Kidney (tissue), 14 donors: ENCODE data around the gene PHF12. TPM values are rescaled to one million over a fixed set of nuclear protein-coding genes. Genes with fewer than 3 reads are reported as not detected.

ENCODE experiments used
- DNase-seq, 5 donors: peaks; one replicate each; pipeline ENCODE4 v3.0.0-alpha.2; 2013 to 2020
- FAIRE-seq: peaks from 2 replicates; lab custom pipeline; 2012; peaks lifted over from hg19 to GRCh38; lab: Jason Lieb, UNC
- H3K27ac ChIP-seq, 2 donors: one replicate each; pipeline ENCODE4 v1.7.0; 2013; ENCODE audit warnings: low read depth in 2 of 2, low read length in 2 of 2, inconsistent platforms in 1 of 2
- H3K27me3 ChIP-seq: one replicate; pipeline ENCODE4 v1.7.1; 2013; ENCODE audit warnings: low read length, inconsistent platforms; ENCODE audit not compliant: control insufficient read depth, insufficient read depth
- H3K36me3 ChIP-seq, 3 donors: one replicate each; pipeline versions ENCODE4 v1.7.0 to v1.7.1; 2013; ENCODE audit warnings: low read length in 3 of 3, control low read depth in 1 of 3, inconsistent platforms in 1 of 3; ENCODE audit not compliant: insufficient read depth in 3 of 3, control insufficient read depth in 2 of 3
- H3K4me1 ChIP-seq, 3 donors: one replicate each; pipeline versions ENCODE4 v1.7.0 to v1.7.1; 2013; ENCODE audit warnings: low read length in 3 of 3, inconsistent platforms in 1 of 3, low read depth in 1 of 3; ENCODE audit not compliant: control insufficient read depth in 2 of 3, insufficient read depth in 2 of 3
- H3K4me3 ChIP-seq, 3 donors: one replicate each; pipeline versions ENCODE4 v1.7.0 to v1.8.1; 2013; ENCODE audit warnings: low read length in 3 of 3, control low read depth in 1 of 3, inconsistent platforms in 1 of 3
- H3K9ac ChIP-seq, 3 donors: one replicate each; pipeline versions ENCODE4 v1.7.0 to v1.7.1; 2013; ENCODE audit warnings: low read length in 3 of 3, control low read depth in 1 of 3, inconsistent platforms in 1 of 3
- H3K9me3 ChIP-seq, 3 donors: one replicate each; pipeline versions ENCODE4 v1.7.0 to v1.7.1; 2013; ENCODE audit warnings: low read length in 3 of 3, control low read depth in 1 of 3, inconsistent platforms in 1 of 3; ENCODE audit not compliant: control insufficient read depth in 2 of 3, insufficient read depth in 1 of 3
- CTCF ChIP-seq: IDR thresholded peaks from 3 replicates; pipeline ENCODE4 v1.5.1; 2012; ENCODE audit warnings: mild to moderate bottlenecking, moderate library complexity, borderline replicate concordance; ENCODE audit not compliant: insufficient read depth; ENCODE audit errors: extremely low read depth
- intact Hi-C: fragments of 100-400 bp; cut with DNase I; formaldehyde crosslinking; loops from one replicate; pipeline ENCODE4 v1.11.1; 2022
- polyA plus RNA-seq: library from polyadenylated mRNA; stranded (reverse); fragments of 350-450 nt; fragmentation: Illumina TruSeq; extraction: RNeasy Lipid Tissue Mini Kit (QIAGEN cat#74804); gene quantifications from one replicate; pipeline ENCODE4 v1.2.3, GENCODE V29; 2014; ENCODE audit warnings: low read depth, low replicate concordance; ENCODE audit not compliant: insufficient read depth
- total RNA-seq: library from RNA; stranded (reverse); fragmentation: NEBNext Ultra II Directional; extraction: Animal tissue kit (Norgen Biotek cat#: 25700); gene quantifications from one replicate; pipeline ENCODE4 v1.2.1, GENCODE V29; 2021
- donor health status: control.
- donor health status: control.
- donor health status: control.
- donor health status: control.
- donor health status: control.
- donor health status: DM: yes; HTN: yes; CAD: no.
- donor health status: Normal renal cell carcinoma (clear cell type).

The PHF12 gene
- total and polyA plus RNA-seq, 2 donors from 2014 or later = 8.8 to 50.4 TPM

DNA sequence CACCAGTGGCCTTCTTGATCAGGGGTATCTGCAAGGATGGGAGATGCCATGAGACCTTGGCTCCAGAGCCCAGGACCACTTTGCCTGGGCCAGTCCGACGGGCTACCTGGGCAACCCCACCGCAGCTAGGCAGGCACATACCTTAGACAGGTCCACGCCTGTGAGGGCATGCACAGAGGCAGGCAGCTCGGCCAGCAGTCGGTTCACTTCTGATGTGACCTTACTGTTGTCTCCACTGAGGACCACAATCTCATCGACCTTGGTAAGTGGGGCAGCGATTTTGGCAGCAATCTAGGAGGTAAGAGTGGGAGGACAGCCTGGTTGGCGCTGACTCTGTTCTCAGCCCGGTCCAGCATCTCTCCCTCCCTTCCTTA lies 70.8 kb downstream of the PHF12 start:
- no peak overlapping the region for H3K9ac ChIP-seq
- H3K36me3 ChIP-seq = peaks cover 0 to 49% (median 36%) of the 10 kb centered on the region in 3 donors
- H3K9me3 ChIP-seq = no peaks in the 10 kb centered on the region
- H3K27ac ChIP-seq = no peak overlapping the region
- H3K4me1 ChIP-seq = no peaks in the 10 kb centered on the region
- intact Hi-C loops = no loop called here
- H3K4me3 ChIP-seq = no peak overlapping the region
- no peak for FAIRE-seq
- TF ChIP-seq CTCF = no peak
- no peak for DNase-seq
- no peaks in the 10 kb centered on the region for H3K27me3 ChIP-seq

DNA sequence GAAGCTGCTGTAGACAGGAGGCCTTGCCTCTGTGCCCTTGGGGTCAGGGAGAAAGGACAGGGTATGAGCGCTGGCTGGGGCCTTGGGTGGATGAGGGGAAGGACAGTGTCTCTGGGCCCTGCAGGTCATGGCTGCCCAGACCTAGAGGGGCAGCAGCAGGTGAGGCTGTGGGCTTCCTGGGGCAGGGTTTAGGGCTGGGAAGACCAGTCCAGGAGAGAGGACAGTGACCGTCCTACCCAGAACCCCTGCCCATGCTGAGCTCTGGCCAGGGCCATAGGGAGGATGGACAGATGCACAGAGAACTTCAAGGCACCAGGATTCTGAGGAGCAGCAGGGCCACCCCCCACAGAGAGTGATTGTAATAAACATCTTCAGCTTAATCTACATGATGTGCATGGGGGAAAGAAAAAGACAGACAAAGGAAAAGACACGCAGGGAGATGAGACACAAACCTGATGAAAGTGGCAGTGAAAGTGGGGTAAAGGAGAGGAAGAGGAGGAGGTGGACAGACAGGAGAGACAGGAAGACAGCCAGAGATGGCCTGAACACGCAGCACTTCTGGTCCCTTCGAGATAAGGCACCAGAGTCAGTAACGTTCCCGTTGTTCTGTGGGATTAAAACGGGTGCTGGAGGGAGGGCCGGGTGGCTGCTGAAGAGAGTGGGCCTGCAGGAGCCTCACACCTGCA lies 71.3 kb downstream of the PHF12 start:
- H3K27ac ChIP-seq = no peak overlapping the region
- H3K4me1 ChIP-seq = no peaks in the 10 kb centered on the region
- H3K4me3 ChIP-seq = no peak overlapping the region
- no peaks in the 10 kb centered on the region for H3K9me3 ChIP-seq
- no peak overlapping the region for H3K9ac ChIP-seq
- FAIRE-seq (no peak), DNase-seq (no peak)
- H3K36me3 ChIP-seq = peaks cover 0 to 44% (median 36%) of the 10 kb centered on the region in 3 donors
- TF ChIP-seq CTCF = no peak
- intact Hi-C loops = no loop called here
- no peaks in the 10 kb centered on the region for H3K27me3 ChIP-seq

DNA sequence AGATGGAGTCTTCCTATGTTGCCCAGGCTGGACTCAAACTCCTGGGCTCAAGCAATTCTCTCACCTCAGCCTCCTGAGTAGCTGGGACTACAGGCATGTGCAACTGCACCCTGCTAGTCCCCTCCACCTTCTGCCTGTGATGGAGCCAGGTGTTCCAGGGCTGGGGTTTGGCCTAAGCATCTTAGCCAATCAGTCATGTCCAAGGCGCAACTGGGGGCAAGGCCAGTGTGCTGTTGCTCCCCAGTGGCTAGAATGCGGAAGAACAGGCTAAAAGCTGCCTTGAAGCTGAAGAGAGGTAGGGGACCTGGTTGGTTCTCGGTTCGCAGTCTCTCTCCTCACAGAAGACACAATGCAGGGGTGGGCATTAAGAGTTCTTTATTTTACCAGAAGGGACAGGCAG lies 72.3 kb downstream of the PHF12 start:
- intact Hi-C loops = no loop called here
- H3K9me3 ChIP-seq = no peaks in the 10 kb centered on the region
- no peaks in the 10 kb centered on the region for H3K27me3 ChIP-seq
- DNase-seq = peak in 2 of 5 donors; percentile 37 to 59
- no peak overlapping the region for H3K27ac ChIP-seq
- H3K4me3 ChIP-seq = no peak overlapping the region
- no peak overlapping the region for H3K9ac ChIP-seq
- no peak for FAIRE-seq
- peaks cover 0 to 34% (median 29%) of the 10 kb centered on the region in 3 donors for H3K36me3 ChIP-seq
- H3K4me1 ChIP-seq = no peaks in the 10 kb centered on the region
- peak; percentile 39 for TF ChIP-seq CTCF
